Activated gamma-delta T cell (primary cell): ENCODE results near the gene TJP3.

Source experiments
- DNase-seq: peaks from one replicate; lab custom pipeline; 2025; lab: John Stamatoyannopoulos, UW

TJP3 gene

DNA sequence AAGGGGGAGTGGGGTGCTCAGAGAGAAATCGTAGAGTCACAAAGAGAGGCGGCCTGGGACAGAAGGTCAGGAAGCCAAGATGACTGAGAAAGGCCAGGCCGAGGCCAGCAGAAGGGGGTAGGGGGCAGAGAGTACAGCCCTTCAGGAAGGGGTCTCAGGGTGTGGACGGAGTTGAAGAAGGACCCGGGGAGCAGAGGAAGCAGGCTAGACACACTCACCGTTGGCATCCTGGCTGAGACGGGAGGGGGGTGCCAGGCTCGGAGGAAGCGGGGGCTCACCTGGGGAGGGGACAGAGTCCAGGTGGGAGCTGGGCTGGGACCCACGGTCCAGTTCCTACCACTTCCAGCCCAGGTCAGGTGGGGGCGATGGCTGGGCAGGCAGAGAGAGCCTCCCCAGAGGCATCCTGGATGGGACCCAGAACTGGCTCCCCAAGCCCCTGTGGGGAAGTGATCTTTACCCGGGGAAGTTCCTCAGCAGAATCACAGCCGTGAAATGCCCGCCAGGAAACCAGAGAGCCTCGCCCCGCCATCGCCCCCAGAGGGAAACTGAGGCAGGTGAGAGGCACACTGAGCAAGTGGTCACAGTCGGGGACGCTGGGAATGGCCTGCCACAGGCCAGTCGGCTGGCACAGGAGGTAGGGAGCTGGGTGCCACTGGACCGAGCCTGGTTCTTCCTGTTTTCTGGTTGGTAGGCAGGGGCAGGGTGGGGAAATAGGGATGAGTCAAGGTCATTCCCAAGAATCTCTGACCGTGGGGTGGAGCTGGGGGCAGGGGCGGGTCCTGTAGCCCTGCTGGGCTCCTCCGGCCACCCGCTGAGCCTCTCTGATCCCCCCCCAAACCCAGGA is 76.6 kb downstream of the TJP3 start:
- no peak for DNase-seq

DNA sequence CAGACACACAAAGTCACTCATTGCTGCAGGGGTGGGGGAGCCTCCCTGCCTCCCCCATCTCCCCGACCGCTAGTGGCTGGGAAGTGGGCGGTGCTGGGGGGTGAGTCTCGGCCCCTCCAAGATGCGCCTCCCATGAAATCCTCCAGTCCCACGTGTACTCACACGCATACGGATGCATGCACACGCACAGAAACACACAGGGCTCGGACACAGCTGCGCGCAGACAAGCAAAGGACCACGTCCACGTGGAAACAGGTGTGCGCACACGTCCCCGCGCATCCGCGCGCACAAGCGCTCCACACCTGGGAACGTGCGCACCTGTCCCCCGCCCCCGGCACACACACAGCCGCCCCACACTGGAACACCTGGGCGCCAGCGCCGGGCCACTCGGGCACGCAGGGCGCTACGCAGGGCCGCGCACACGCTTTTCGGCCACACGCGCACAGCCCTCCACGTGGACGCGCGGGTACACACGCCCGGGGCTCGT is 77.3 kb downstream of the TJP3 start:
- DNase-seq = no peak

DNA sequence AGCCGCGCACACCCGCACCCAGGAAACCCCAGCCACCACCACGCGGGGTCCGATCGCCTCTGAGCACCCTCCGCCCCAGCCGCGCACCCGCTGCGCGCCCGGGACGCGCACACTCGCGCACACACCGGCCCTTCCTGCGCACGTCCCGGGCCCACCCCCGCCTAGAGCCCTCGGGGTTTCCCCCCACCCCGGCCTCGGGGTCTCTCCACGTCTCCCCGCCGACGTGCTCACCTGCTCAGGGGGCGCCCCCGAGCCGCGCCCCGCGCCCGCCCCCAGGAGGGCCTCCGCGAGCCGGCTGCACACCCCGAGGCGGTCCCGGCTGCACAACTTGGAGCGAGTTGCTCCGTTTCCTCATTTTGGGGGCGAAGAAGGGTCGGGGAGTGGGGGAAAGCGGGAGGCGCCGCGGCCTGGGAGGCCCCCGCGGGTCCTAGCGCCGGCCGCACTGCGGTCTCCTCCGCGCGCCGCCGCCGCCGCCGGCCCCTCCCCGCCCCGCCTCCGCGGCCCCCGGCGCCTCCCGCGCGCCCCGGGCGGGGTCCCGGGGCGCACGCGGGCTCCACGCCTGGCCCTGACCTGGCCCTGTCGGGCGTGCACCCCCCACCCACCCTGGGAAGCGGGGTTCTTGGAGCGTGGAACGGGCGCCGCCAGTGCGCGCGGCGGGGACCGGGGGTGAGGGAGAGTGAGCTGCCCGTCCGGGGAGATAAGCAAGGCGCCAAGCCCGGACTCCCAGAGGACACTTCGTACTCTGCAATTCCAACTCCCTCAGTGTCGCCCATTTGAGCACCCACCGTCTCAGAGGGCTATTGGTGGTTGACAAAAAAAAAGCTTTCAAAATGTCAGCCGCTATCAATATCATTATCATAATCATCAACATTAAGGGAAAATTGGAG is 78.0 kb downstream of the TJP3 start, which contains the start of gene MATK:
MATK (minus strand) TSS at position 444 of the 887 bp plus-strand sequence. CDS start 1,246 bp downstream, outside the sequence.
- DNase-seq = no peak

DNA sequence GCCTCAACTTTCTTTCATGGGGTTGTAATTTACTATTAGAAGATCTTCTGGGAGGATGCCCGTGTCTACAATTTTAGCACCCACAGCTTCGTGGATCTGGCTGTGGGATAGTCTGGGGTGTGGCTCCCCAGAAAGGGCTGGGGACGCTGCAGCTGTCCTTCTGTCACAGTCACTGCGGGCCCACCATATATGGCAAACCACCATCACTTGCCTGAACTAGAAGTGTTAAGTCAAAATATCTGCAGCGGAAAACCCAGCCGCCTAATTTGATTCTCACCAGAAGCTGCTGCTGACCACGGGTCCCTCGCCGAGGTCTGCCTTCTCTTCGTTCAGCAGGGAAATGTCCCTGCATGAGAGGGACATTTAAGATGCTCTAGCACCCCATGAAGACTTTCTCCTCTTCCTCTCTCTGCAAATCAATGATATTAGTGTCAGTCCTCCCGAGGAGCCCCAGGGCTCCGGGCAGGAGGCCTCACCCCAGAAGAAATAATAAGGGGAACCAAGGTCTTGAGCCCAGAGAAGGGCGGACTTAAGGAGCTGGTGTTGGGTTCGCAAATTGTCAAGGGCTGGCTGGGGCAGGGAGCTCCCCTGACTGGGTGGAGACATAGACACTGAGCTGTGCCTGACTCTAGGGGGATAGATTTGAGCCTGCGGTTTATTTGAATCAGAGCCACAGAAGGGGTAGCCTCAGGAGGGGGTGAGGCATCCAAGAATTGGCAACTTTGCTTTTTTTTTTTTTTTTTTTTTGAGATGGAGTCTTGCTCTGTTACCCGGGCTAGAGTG is 81.0 kb downstream of the TJP3 start:
- DNase-seq = no peak

DNA sequence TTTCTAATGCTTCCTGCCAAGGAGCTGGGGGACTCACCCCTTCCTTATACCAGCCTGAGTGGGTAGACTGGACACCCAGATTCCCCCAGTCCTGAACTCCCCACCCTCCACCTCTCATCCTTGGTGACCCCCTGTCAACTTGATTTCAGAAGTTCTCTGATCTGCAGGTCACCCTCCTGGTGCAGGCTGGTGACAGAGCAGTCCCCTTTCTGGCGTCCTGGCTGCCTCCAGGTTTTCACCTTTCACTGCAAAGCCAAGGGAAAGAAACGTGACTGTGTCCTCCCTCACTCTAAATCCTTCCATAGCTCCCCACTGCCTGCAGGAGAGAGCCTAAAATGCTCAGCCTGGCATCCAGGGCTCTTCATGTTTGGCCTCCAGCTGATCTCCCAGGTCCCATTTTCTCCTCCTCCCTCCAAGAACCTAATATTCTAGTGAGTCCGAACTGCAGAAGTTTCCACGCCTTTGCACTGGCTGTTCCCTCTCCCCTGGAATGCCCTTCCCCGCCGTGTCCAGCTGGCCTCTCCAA is 82.1 kb downstream of the TJP3 start:
- DNase-seq = no peak

DNA sequence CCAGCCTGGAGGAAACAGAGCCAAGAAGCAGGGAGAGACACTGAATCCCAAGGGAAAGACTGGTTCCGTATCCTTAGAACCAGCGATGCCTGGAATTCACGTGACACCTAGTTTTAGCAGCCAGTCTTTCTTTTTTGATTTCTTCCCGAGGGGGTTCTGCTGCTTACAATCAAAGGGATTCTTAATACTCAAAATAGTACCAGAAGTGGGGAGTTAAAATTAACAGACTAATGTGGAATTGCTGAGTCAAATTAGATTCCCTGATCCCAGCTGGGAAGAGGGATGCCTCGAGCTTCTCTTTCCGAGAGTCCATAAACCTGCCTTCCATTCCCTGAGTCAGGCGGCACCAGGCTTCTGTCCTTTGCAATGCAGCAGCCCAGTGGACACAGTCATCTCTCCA is 82.8 kb downstream of the TJP3 start:
- DNase-seq = no peak

DNA sequence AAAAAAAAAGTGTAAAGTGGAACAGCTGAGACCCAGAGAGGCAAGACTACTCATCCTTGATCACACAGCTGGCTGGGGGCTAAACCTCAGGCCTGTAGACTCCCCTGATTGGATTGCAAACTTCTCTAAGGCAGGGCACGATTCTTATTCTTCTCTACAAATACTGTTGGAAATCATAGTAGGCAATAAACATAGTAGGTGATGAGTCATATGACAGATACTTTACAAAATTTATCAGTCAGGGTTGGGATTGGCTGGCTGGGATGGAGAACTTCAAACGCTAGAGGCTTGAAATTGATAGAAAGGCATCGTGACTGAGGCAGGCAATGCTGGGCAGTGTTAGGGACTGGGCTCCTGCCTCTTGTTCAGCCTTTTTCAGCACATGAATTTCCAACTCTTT is 83.9 kb downstream of the TJP3 start:
- DNase-seq = no peak

DNA sequence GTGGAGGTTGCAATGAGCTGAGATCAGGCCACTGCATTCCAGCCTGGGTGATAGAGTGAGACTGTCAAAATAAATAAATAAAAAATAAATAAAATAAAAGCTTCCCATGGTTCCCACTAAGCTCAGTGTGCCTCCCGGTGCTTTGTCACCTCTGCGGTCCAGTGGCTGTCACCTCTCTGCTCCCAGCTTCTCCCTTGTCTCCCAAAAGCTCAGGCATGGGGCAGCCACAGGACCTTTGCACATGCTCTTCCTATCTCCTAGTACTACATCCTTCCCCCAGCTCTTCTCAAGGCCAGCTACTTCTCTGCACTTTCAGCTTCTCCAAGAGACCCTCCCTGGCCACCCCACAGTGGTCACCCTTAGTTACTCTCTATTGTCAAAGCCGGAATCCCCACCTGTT is 85.6 kb downstream of the TJP3 start:
- no peak for DNase-seq

DNA sequence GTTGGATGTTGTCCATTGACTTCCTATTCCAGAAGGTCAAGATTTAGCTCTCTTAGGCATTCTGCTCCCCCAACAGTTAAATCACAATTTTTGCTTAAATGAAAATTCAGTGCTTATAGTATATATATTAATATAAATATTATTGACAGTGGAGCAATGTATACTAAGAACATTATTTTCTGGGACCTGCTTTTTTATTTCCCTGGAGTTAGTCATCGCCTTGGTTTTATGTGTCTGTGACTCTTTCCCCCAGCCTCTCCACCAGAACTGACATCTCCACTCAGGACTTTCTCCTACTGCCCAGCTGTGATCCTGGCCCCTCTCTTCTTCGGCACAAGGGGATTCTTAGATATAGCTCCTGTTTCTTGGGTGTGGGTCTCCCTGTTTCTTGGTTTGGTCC is 88.2 kb downstream of the TJP3 start:
- DNase-seq = no peak

DNA sequence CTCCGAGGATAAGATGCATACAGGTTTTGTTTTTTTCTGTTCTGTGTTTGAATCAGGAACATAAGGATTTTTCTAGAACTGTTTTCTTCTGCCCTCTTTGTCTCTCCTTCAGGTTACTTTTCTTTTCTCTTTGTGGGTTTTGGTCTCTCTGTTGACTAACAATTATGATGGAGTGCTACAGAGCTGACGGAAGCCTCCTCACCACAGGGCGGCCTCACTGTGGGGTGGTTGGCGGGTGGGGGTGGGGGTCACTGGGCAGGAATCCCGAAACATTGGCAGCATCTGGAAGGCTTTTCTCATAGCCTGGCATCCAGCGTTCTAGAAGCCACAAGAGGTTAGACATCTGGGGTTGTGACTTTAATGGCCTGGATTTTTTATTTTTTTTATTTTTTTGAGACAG is 90.0 kb downstream of the TJP3 start:
- DNase-seq = peak; percentile 49
